ACHN (cell line): ENCODE data around the gene TMEM140.
"Not testable (repeated sequence)": the region's sequence is repeated elsewhere in the genome, so short reads cannot be mapped to it uniquely, and the experiment has no call there.

Source experiments
- DNase-seq: peaks from one replicate; pipeline ENCODE4 v3.0.0-alpha.2; 2015
- in situ Hi-C: cut with HindIII; loops from 2 replicates; pipeline ENCODE4 v1.10.0; 2017; ENCODE audit warnings: low sequenced_read_pairs, low pct_ligation_motif_present, low pct_unique_long_range_greater_than_20kb

TMEM140 gene

GRCh38 chr7:135147899-135148721 lies at the start of gene TMEM140:
Gene TMEM140, plus strand, starts transcription at chr7:135148072. Its CDS starts 16,370 bp downstream, at chr7:135164442.
- in situ Hi-C loops = no loop called here
- peak; percentile 85 for DNase-seq

GRCh38 chr7:135098391-135098790 lies 49.5 kb upstream of the TMEM140 start:
- in situ Hi-C loops = no loop called here
- DNase-seq = no peak

- no peak for DNase-seq
- in situ Hi-C loops = no loop called here
Measured at GRCh38 chr7:135100856-135101255, 47.0 kb upstream of the TMEM140 start.

- in situ Hi-C loops = no loop called here
- no peak for DNase-seq
Measured at GRCh38 chr7:135102372-135102771, 45.5 kb upstream of the TMEM140 start.

GRCh38 chr7:135109562-135109961 lies 38.3 kb upstream of the TMEM140 start:
- in situ Hi-C loops = no loop called here
- no peak for DNase-seq

- DNase-seq = no peak
- in situ Hi-C loops = no loop called here
Measured at GRCh38 chr7:135109976-135110375, 37.9 kb upstream of the TMEM140 start.

GRCh38 chr7:135111379-135111778 lies 36.5 kb upstream of the TMEM140 start:
- in situ Hi-C loops = no loop called here
- no peak for DNase-seq

- in situ Hi-C loops = no loop called here
- no peak for DNase-seq
Measured at GRCh38 chr7:135114622-135115021, 33.2 kb upstream of the TMEM140 start.

- no peak for DNase-seq
- in situ Hi-C loops = no loop called here
Measured at GRCh38 chr7:135117096-135117495, 30.8 kb upstream of the TMEM140 start.

GRCh38 chr7:135121868-135122267 lies 26.0 kb upstream of the TMEM140 start:
- DNase-seq = no peak
- in situ Hi-C loops = no loop called here

- in situ Hi-C loops, DNase-seq: not testable (repeated sequence)
Measured at GRCh38 chr7:135124631-135125030, 23.2 kb upstream of the TMEM140 start.

- no peak for DNase-seq
- in situ Hi-C loops = no loop called here
Measured at GRCh38 chr7:135128931-135129330, 18.9 kb upstream of the TMEM140 start.

GRCh38 chr7:135129579-135129978 lies 18.3 kb upstream of the TMEM140 start:
- in situ Hi-C loops = no loop called here
- DNase-seq = no peak

- DNase-seq = no peak
- in situ Hi-C loops = no loop called here
Measured at GRCh38 chr7:135143885-135144668, 3.8 kb upstream of the TMEM140 start.

- peak; percentile 57 for DNase-seq
- in situ Hi-C loops = no loop called here
Measured at GRCh38 chr7:135147341-135147898, 452 bp upstream of the TMEM140 start.

GRCh38 chr7:135150072-135150782 lies 2.4 kb downstream of the TMEM140 start:
- no peak for DNase-seq
- in situ Hi-C loops = loop anchor here (25.0 kb wide), 1 partner anchor 163 kb away; the partner anchor contains the start of gene AGBL3

- no peak for DNase-seq
- in situ Hi-C loops = loop anchor here (25.0 kb wide), 1 partner anchor 164 kb away; the partner anchor contains the start of gene AGBL3
Measured at GRCh38 chr7:135151132-135151531, 3.3 kb downstream of the TMEM140 start.

- in situ Hi-C loops = loop anchor here (25.0 kb wide), 1 partner anchor 164 kb away; the partner anchor contains the start of gene AGBL3
- DNase-seq = no peak
Measured at GRCh38 chr7:135151533-135151932, 3.7 kb downstream of the TMEM140 start.
